Activated naive CD4-positive, alpha-beta T cell treated with anti-CD3 and anti-CD28 coated beads for 36 hours (primary cell): ENCODE data around the gene CDK5RAP2. TPM values are rescaled to one million over a fixed set of nuclear protein-coding genes. Genes with fewer than 3 reads are reported as not detected.
"Not testable (repeated sequence)": the region's sequence is repeated elsewhere in the genome, so short reads cannot be mapped to it uniquely, and the experiment has no call there.

ENCODE experiments used
- CTCF ChIA-PET: fragments of 350-600 bp; sonication (Branson Sonifier 250); formaldehyde crosslinking; loops from one replicate; lab custom pipeline; 2021; ENCODE audit warnings: antibody characterized with exemption; lab: Charles Lee
- DNase-seq: peaks from one replicate; pipeline ENCODE4 v3.0.0-alpha.2; 2020
- H3K27ac Mint-ChIP-seq: one replicate; pipeline ENCODE4 v1.8.0; 2021; ENCODE audit warnings: mild to moderate bottlenecking, mixed read lengths
- H3K27me3 Mint-ChIP-seq: one replicate; pipeline ENCODE4 v1.8.0; 2021; ENCODE audit warnings: low read depth, mixed read lengths
- H3K36me3 Mint-ChIP-seq: one replicate; pipeline ENCODE4 v1.8.0; 2021; ENCODE audit warnings: low read depth, mixed read lengths
- H3K4me1 Mint-ChIP-seq: one replicate; pipeline ENCODE4 v1.8.0; 2021; ENCODE audit warnings: low read depth, mixed read lengths
- H3K4me3 Mint-ChIP-seq: one replicate; pipeline ENCODE4 v1.8.0; 2021; ENCODE audit warnings: mild to moderate bottlenecking, moderate library complexity, mixed read lengths
- H3K9me3 Mint-ChIP-seq: one replicate; pipeline ENCODE4 v1.8.0; 2021; ENCODE audit warnings: mixed read lengths
- intact Hi-C: fragments of 100-400 bp; cut with micrococcal nuclease; formaldehyde crosslinking; loops from one replicate; pipeline ENCODE4 v1.15.1; 2023
- total RNA-seq, 2 experiments: library from RNA; stranded (reverse); gene quantifications; one replicate each; pipeline ENCODE4 v1.2.3, GENCODE V29; 2021

Gene CDK5RAP2
- total RNA-seq, 2 experiments from 2014 or later, result 92.7 to 99.7 TPM

- CTCF ChIA-PET, result interaction anchor here (0.6 kb wide), 1 partner anchor 503 kb away, joined by 3 read pairs; no protein-coding TSS in a partner anchor
- intact Hi-C loops, result no loop called here
- Mint-ChIP-seq H3K36me3 (peaks cover 41% of the 10 kb centered on the region), H3K4me1 (peaks cover 7% of the 10 kb centered on the region), H3K27me3 (no peaks in the 10 kb centered on the region), H3K9me3 (no peaks in the 10 kb centered on the region), H3K4me3 (no peak overlapping the region), H3K27ac (no peak overlapping the region)
- no peak for DNase-seq
These were observed 20.4 kb downstream of the CDK5RAP2 start for GRCh38 chr9:120559546-120559945.

GRCh38 chr9:120558454-120558853, 21.5 kb downstream of the CDK5RAP2 start:
- Mint-ChIP-seq H3K27ac (peak overlapping the region; percentile 46), H3K27me3 (no peaks in the 10 kb centered on the region), H3K36me3 (peaks cover 39% of the 10 kb centered on the region), H3K9me3 (no peaks in the 10 kb centered on the region), H3K4me1 (peaks cover 7% of the 10 kb centered on the region), H3K4me3 (no peak overlapping the region)
- intact Hi-C loops, result no loop called here
- CTCF ChIA-PET, result interaction anchor here (0.6 kb wide), 1 partner anchor 27 kb away, joined by 7 read pairs; no protein-coding TSS in a partner anchor
- DNase-seq, result no peak

- intact Hi-C loops, result no loop called here
- peaks cover 5% of the 10 kb centered on the region for H3K4me1 Mint-ChIP-seq
- CTCF ChIA-PET, result no interaction called here
- no peaks in the 10 kb centered on the region for H3K9me3 Mint-ChIP-seq
- H3K27me3 Mint-ChIP-seq, result no peaks in the 10 kb centered on the region
- H3K4me3 Mint-ChIP-seq, result no peak overlapping the region
- no peak for DNase-seq
- peaks cover 37% of the 10 kb centered on the region for H3K36me3 Mint-ChIP-seq
- H3K27ac Mint-ChIP-seq, result no peak overlapping the region
These were observed 22.8 kb downstream of the CDK5RAP2 start for GRCh38 chr9:120557205-120557604.

GRCh38 chr9:120556775-120557174, 23.2 kb downstream of the CDK5RAP2 start:
- CTCF ChIA-PET, result no interaction called here
- Mint-ChIP-seq H3K4me1 (peaks cover 5% of the 10 kb centered on the region), H3K27ac (no peak overlapping the region), H3K9me3 (no peaks in the 10 kb centered on the region), H3K27me3 (no peaks in the 10 kb centered on the region), H3K4me3 (no peak overlapping the region), H3K36me3 (peaks cover 33% of the 10 kb centered on the region)
- intact Hi-C loops, result no loop called here
- DNase-seq, result no peak

GRCh38 chr9:120555839-120556238, 24.1 kb downstream of the CDK5RAP2 start:
- Mint-ChIP-seq H3K4me3 (no peak overlapping the region), H3K36me3 (peaks cover 40% of the 10 kb centered on the region), H3K9me3 (no peaks in the 10 kb centered on the region), H3K27me3 (no peaks in the 10 kb centered on the region), H3K27ac (no peak overlapping the region), H3K4me1 (peaks cover 5% of the 10 kb centered on the region)
- CTCF ChIA-PET, result no interaction called here
- intact Hi-C loops, result no loop called here
- no peak for DNase-seq

GRCh38 chr9:120552210-120552704, 27.7 kb downstream of the CDK5RAP2 start:
- H3K9me3 Mint-ChIP-seq, H3K4me1 Mint-ChIP-seq, CTCF ChIA-PET, intact Hi-C loops, H3K27ac Mint-ChIP-seq, DNase-seq, H3K27me3 Mint-ChIP-seq, H3K4me3 Mint-ChIP-seq: not testable (repeated sequence)
- peaks cover 44% of the 10 kb centered on the region for H3K36me3 Mint-ChIP-seq

GRCh38 chr9:120545701-120546550, 34.0 kb downstream of the CDK5RAP2 start:
- H3K27me3 Mint-ChIP-seq, result no peaks in the 10 kb centered on the region
- no peaks in the 10 kb centered on the region for H3K9me3 Mint-ChIP-seq
- H3K4me1 Mint-ChIP-seq, result no peaks in the 10 kb centered on the region
- CTCF ChIA-PET, result interaction anchor here (0.6 to 1.1 kb wide), 3 partner anchors 8 to 17 kb away, joined by 3 read pairs; no protein-coding TSS in a partner anchor
- no peak overlapping the region for H3K4me3 Mint-ChIP-seq
- H3K27ac Mint-ChIP-seq, result no peak overlapping the region
- peaks cover 41% of the 10 kb centered on the region for H3K36me3 Mint-ChIP-seq
- no peak for DNase-seq
- intact Hi-C loops, result no loop called here

GRCh38 chr9:120544441-120544840, 35.5 kb downstream of the CDK5RAP2 start:
- intact Hi-C loops, result no loop called here
- H3K4me3 Mint-ChIP-seq, result no peak overlapping the region
- H3K36me3 Mint-ChIP-seq, result peaks cover 42% of the 10 kb centered on the region
- H3K9me3 Mint-ChIP-seq, result no peaks in the 10 kb centered on the region
- H3K27me3 Mint-ChIP-seq, result no peaks in the 10 kb centered on the region
- no peaks in the 10 kb centered on the region for H3K4me1 Mint-ChIP-seq
- no peak for DNase-seq
- H3K27ac Mint-ChIP-seq, result no peak overlapping the region
- CTCF ChIA-PET, result no interaction called here

GRCh38 chr9:120542701-120543490, 37.1 kb downstream of the CDK5RAP2 start:
- peaks cover 41% of the 10 kb centered on the region for H3K36me3 Mint-ChIP-seq
- CTCF ChIA-PET, result interaction anchor here (0.5 to 1.2 kb wide), 2 partner anchors 15 to 280 kb away, joined by 3 to 4 read pairs; no protein-coding TSS in a partner anchor
- intact Hi-C loops, result no loop called here
- no peak overlapping the region for H3K4me3 Mint-ChIP-seq
- H3K9me3 Mint-ChIP-seq, result no peaks in the 10 kb centered on the region
- H3K27ac Mint-ChIP-seq, result no peak overlapping the region
- H3K27me3 Mint-ChIP-seq, result no peaks in the 10 kb centered on the region
- DNase-seq, result no peak
- no peaks in the 10 kb centered on the region for H3K4me1 Mint-ChIP-seq

- DNase-seq, result no peak
- intact Hi-C loops, result no loop called here
- peaks cover 41% of the 10 kb centered on the region for H3K36me3 Mint-ChIP-seq
- H3K27ac Mint-ChIP-seq, result no peak overlapping the region
- no peaks in the 10 kb centered on the region for H3K9me3 Mint-ChIP-seq
- no peaks in the 10 kb centered on the region for H3K4me1 Mint-ChIP-seq
- no peak overlapping the region for H3K4me3 Mint-ChIP-seq
- H3K27me3 Mint-ChIP-seq, result no peaks in the 10 kb centered on the region
- CTCF ChIA-PET, result interaction anchor here (1.0 kb wide), 1 partner anchor 21 kb away, joined by 3 read pairs; no protein-coding TSS in a partner anchor
These were observed 38.0 kb downstream of the CDK5RAP2 start for GRCh38 chr9:120541921-120542320.

- Mint-ChIP-seq H3K4me1 (no peaks in the 10 kb centered on the region), H3K9me3 (no peaks in the 10 kb centered on the region), H3K27me3 (no peaks in the 10 kb centered on the region), H3K36me3 (peaks cover 50% of the 10 kb centered on the region), H3K4me3 (no peak overlapping the region), H3K27ac (no peak overlapping the region)
- CTCF ChIA-PET, result no interaction called here
- DNase-seq, result no peak
- intact Hi-C loops, result no loop called here
These were observed 40.0 kb downstream of the CDK5RAP2 start for GRCh38 chr9:120539951-120540350.

GRCh38 chr9:120538339-120538738, 41.6 kb downstream of the CDK5RAP2 start:
- Mint-ChIP-seq H3K4me1 (no peaks in the 10 kb centered on the region), H3K36me3 (peaks cover 56% of the 10 kb centered on the region), H3K4me3 (no peak overlapping the region), H3K27ac (no peak overlapping the region), H3K27me3 (no peaks in the 10 kb centered on the region), H3K9me3 (no peaks in the 10 kb centered on the region)
- intact Hi-C loops, result no loop called here
- no peak for DNase-seq
- CTCF ChIA-PET, result interaction anchor here (1.2 kb wide), 1 partner anchor 23 kb away, joined by 3 read pairs; no protein-coding TSS in a partner anchor
